ENCODE measurements around the gene N4BP2.
"Not testable (repeated sequence)": the region's sequence is repeated elsewhere in the genome, so short reads cannot be mapped to it uniquely, and the experiment has no call there.

Gene N4BP2

DNA sequence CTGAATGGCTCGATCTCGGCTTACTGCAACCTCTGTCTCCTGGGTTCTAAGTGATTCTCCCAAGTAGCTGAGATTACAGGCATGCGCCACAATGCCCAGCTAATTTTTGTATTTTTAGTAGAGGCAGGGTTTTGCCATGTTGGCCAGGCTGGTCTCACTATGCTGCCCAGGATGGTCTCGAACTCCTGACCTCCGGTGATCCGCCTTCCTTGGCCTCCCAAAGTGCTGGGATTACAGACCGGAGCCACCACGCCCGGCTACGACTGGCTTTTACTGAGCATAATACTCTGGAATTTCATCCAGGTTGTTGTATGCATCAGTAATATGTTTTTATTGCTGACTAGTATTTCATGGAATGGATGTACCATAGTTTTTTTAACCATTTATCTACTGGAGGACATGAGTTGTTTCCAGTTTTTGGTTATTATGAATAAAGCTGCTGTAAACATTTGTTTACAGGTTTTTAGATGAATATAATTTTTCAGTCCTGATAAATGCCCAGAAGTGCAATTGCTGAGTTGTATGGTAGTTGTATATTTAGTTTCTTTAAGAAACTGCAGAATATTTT, 31.2 kb downstream of the N4BP2 start:
- DNase-seq (ENCODE audit: low spot score), result no peak

DNA sequence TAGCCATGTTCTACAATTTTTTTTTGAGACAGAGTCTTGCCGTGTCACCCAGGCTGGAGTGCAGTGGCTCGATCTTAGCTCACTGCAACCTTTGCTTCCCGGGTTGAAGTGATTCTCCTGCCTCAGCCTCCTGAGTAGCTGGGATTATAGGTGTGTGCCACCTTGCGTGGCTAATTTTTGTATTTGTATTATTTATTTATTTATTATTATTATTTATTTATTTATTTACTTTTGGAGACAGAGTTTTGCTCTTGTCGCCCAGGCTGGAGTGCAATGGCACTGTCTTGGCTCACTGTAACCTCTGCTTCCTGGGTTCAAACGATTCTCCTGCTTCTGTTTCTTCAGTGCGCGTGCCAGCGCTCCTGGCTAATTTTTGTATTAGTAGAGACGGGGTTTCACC, 36.8 kb downstream of the N4BP2 start:
- DNase-seq (ENCODE audit: low spot score), result not testable (repeated sequence)

DNA sequence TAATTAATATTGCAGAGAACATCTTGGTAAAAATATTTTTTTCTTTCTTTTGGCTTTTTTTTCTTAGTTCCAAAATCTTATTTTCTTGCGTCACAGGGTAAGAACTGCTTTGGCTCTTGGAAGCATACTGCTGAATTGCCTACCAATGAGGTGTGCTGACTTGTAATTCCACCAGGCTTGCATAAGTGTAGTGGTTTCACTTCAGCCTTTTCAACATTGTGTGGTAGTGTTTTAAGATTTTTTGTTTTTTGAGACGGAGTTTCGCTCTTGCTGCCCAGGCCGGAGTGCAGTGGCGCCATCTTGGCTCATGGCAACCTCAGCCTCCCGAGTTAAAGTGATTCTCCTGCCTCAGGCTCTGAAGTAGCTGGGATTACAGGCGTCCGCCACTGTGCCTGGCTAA, 42.4 kb downstream of the N4BP2 start:
- DNase-seq (ENCODE audit: low spot score), result no peak

DNA sequence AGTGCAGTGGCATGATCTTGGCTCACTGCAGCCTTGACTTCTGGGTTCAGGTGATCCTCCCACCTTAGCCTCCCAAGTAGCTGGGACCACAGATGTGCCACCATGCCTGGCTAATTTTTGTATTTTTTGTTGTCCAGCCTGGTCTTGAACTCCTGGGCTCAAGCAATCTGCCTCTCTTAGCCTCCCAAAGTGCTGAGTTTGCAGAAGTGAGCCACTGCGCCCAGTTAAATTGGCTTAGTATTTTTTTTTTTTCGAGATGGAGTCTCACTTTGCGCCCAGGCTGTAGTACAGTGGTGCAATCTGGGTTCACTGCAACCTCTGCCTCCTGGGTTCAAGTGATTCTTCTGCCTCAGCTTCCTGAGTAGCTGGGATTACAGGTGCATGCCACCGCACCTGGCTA, 50.5 kb downstream of the N4BP2 start:
- not testable (repeated sequence) for DNase-seq (ENCODE audit: low spot score)

DNA sequence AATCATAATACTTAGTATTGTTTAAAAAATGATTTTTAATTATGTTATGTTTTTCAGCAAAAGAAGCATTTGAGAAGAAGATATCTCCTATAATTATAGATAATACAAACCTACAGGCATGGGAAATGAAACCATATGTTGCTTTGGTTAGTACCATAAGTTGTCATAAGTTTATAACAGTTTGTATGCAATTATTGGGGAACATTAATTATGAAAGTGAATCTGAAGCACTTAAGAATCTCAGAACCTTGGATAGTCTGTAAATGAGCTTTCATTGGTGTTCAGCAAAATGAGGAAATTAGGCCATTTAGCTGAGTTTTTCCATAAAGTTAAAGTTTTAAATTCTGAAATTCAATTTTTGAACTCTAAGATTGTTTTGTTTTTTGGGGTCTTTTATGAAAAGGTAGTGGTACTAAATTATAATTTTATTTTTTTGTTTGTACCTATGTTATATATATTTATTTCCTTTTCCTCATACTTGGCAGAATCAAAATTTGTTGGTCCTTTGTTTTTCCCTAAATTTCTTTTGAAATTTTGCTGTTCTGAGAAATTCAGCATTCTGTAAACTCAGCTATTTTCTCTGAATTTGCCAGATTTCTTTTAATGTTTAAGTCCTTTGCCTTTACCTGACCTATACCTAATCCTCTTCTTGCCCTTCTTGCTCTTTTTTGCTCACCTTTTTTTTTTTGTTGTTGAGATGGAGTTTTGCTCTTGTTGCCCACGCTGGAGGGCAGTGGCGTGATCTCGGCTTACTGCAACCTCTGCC, 55.6 kb downstream of the N4BP2 start:
- DNase-seq (ENCODE audit: low spot score), result no peak

DNA sequence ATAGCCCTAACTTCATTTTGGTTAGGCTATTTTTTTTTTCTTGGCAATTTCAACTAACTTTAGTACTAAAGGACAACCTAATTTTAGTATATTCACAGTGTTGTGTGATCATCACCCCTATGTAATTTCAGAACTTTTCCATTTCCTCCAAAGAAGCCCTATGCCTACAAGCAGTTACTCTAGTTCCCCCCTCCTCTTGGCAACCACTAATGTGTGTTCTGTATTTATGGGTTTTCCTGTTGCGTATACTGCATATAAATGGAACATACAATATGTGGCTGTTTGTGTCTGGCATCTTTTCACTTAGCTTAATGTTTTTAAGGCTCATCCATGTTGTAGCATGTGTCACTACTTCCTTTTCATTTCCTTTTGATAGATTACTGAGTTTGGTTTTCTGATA, 57.6 kb downstream of the N4BP2 start:
- no peak for DNase-seq (ENCODE audit: low spot score)

DNA sequence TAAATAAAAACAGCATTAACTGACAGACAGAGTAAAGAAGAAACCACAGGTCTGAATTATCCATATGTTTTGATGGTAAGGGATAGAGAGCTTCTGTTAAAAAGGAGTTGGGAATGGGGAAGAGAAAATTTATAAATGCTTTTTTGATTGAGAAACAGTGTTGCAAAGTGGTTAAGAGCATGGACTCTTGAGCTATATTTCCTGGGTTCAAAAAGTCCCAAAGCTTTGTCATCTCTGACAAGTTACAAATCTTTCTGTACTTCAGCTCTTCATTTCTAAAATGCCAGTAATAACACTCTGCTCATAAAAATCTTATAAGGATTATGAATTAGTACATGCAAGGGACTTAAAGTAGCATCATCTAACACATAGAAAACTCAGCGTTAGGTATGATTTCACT, 62.2 kb downstream of the N4BP2 start:
- DNase-seq (ENCODE audit: low spot score), result no peak

DNA sequence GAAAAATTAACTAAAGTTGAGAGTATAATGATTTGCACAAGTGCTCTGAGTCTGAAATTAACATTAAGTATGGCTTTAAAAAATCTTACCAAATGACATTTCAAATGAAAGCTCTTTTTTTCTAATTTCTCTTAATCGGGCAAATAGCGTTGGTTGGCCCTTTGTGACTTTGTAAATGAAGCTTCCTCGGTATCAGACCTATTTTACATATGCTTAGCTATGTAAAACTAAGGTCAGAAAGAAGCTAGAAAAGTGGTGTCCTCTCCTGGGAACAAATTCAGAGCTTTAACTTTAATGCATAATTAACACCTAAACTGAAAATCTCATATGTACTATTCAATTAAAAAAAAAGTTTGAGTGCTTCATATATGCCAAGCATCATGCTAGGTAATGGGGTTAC, 62.7 kb downstream of the N4BP2 start:
- no peak for DNase-seq (ENCODE audit: low spot score)

DNA sequence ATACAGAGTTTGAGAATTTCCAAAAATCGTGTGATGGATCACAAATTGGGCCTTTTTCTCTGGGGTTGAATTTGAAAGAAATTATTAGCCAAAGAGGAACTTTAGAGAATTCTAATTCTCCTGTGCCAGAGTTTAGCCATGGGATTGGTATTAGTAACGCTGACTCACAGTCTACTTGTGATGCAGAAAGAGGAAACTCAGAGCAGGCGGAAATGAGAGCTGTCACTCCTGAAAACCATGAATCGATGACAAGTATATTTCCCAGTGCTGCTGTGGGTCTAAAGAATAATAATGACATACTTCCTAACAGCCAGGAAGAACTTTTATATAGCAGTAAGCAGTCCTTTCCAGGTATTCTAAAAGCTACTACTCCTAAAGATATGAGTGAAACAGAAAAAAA, 64.9 kb downstream of the N4BP2 start:
- DNase-seq (ENCODE audit: low spot score), result no peak

DNA sequence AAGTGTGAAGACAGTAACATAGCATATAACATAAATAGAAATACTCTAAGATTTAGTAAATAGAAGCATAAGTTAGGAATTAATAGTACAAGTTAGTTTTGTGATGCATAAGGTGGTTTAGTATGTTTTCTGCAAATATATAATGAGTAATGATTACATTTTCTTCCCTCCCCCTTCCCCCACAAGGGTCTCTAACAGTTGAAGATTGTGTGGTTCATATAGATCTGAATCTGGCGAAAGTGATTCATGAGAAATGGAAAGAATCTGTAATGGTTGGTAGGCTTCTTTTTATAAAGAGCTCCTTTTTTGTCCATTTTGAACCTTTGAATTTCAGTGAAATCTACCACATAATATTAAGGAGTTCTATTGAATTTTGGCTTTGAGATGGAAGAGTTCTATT, 66.3 kb downstream of the N4BP2 start:
- no peak for DNase-seq (ENCODE audit: low spot score)

DNA sequence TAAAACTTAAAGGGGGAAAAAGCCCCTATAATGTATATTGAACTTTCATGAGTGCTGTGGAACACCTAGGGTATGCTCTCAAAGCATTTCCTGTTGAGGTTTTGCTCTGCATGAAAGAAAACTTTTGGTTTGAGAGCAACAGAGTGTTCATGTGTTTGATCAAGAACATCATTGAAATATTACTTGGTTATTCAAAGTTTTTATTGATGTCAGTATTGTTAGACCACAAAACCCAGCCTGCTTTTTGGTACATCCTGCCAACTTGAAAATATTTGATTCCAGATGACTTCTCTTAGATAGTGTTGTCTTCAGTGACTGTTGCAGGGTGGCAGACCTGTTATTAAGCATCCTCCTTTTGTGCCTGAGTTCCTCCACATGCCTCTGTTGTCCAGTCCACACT, 68.0 kb downstream of the N4BP2 start:
- DNase-seq (ENCODE audit: low spot score), result no peak

DNA sequence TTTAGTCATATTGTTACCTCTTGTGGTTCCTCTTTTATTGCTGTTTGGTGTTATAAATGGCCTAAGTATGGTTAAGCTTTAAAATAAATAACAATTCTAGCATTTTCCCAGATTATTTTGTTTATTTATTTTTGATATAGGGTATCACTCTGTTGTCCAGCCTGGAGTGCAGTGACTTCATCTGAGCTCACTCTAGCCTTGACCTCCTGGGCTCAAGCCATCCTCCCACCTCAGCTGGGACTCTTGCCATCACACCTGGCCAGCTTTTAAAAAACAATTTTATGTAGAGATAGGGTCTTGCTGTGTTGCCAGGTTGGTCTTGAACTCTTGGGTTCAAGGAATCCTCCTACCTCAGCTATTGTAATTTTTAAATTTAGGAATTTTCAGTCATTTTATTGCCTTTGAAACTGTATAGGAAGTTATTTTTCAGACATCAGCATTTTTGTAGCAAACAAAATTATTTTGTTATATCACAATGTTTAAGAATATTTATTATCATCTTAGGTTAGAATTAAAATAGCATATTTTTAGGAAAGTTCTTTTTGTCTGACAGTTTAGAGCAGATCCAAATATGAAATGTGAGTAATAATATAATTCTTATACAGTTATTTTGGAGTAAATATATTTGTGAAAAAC, 73.9 kb downstream of the N4BP2 start:
- DNase-seq (ENCODE audit: low spot score), result no peak

DNA sequence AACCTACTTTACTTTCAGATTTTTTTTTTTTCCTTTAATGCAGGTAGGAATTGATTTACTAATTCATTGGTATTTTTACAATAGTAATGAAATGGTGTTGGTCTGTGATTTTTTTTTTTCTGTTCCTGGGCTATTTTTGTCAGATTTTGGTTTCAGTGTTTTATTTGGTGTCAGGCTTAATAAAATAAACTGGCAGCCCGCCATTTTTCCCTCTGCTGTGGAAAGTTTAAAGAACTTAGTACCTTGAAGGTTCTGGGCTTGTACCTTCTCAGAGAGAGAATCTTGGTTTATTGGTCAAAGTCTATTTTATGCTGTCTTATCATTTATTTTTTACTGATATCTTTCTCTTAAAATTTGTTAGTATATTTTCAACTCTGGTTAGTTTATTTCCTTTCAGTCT, 76.2 kb downstream of the N4BP2 start:
- no peak for DNase-seq (ENCODE audit: low spot score)

DNA sequence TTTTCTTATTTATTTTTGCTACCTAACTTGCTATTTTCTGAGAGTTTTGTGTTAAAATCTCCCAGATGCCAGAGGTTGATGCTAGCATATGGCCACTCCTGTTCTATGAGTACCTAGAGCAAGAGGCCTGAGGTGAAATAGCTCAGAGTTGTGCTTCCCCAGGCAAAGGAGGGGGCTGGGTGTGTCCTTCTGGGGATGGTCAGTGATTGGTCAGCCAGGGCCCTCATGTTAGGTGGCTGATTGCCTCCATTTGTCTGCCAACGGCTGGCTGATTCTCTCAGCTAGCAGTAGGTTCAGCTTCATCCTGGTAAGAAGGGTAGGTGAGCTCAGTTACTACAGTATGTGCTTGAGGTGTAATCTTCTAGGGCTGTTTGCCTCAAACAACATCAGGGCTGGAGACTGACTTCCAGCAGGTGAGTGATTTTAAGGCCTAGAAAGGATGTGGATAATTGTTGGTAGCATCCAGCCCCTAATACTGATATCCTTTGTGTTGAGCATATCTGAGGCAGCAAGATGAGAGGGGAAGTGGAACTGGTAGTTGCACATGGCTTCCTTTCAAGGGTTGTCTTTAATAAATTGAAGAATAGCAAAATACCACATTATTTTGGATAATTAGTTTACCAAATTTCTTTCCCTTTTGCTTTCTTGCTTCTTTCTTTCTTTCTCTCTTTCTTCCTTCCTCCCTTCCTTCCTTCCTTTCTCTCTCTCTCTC, 77.7 kb downstream of the N4BP2 start:
- no peak for DNase-seq (ENCODE audit: low spot score)

DNA sequence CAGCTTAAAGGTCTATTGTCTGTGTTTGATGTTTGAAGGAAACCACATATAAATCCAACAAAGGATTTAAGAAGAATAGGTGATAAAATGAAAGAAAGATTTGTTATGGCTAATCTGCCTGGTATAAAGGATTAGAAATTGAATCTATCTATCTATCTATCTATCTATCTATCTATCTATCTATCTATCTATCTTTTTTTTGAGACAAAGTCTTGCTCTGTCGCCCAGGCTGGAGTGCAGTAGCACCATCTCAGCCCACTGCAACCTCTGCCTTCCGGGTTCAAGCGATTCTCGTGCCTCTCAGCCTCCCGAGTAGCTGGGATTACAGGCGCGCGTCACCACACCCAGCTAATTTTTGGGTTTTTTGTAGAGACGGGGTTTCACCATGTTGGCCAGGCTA, 79.6 kb downstream of the N4BP2 start:
- DNase-seq (ENCODE audit: low spot score), result not testable (repeated sequence)

DNA sequence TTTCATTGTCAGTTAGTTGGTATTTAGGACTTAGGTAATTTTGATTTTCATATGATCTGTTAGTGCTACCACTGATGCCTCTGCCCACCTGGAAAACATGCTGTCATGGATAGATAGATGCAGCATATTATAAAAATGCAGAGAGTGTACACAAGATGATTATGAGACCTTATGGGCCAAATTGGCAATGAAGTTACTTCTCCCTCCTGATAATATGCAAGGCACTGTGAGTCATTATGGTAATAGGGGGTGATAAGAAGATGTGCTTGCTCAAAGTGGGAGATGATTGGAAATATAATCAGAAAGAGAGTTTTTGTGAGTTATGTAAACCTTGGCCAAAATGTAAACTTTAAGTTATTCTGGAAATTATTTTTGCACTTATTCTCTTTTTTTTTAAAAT, 83.5 kb downstream of the N4BP2 start:
- no peak for DNase-seq (ENCODE audit: low spot score)

DNA sequence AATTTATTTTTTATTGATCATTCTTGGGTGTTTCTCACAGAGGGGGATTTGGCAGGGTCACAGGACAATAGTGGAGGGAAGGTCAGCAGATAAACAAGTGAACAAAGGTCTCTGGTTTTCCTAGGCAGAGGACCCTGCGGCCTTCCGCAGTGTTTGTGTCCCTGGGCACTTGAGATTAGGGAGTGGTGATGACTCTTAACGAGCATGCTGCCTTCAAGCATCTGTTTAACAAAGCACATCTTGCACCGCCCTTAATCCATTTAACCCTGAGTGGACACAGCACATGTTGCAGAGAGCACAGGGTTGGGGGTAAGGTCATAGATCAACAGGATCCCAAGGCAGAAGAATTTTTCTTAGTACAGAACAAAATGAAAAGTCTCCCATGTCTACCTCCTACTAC, 83.9 kb downstream of the N4BP2 start:
- not testable (repeated sequence) for DNase-seq (ENCODE audit: low spot score)

DNA sequence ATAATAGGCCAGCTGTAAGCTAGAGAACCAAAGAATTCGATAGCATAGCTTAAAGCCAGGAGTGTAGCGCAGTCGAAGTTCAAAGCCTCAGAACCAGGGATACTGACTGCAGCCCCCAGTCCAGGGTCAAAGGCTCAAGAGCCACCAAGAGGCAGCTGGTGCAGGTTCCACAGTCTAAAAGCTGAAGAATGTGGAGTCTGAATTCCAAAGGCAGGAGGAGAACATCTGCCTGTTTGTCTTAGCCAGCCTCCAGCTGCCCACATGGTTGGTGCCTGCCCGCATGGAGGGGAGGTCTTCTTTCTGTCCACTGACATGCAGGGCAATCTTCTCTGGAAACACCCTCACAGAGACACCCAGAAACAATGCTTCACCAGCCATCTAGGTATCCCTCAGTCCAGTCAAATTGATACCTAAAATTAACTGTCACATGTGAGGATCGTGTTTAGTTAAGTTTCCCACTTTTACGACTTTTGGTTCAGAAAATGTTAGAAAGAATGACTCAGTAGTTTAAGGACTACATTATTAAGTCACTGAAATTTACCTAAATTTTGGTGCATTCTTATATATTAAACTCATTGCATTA, 87.4 kb downstream of the N4BP2 start:
- DNase-seq (ENCODE audit: low spot score), result no peak

DNA sequence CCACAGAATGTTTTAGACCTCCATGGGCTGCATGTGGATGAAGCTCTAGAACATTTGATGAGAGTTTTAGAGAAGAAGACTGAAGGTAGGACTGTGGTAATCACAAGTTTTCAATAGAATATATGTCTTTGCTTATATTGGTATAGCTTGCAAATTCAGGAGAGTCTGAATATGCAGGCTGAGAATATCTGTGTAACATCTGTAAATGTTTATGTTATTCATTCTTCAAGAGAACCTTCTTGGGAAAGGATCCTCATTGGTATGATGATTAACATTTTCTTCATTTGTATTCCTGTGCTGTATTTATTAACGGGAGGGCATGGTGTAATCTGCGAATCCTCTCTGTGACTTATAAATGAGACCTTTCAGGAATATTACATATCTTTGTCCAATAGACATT, 88.1 kb downstream of the N4BP2 start:
- DNase-seq (ENCODE audit: low spot score), result no peak

DNA sequence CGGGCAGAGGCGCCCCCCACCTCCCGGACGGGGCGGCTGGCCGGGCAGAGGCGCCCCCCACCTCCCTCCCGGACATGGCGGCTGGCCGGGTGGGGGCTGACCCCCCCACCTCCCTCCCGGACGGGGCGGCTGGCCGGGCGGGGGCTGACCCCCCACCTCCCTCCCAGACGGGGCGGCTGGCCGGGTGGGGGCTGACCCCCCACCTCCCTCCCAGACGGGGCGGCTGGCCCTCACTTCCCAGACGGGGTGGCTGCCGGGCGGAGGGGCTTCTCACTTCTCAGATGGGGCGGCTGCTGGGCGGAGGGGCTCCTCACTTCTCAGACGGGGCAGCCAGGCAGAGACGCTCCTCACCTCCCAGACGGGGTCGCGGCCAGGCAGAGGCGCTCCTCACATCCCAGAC, 90.8 kb downstream of the N4BP2 start:
- not testable (repeated sequence) for DNase-seq (ENCODE audit: low spot score)

DNA sequence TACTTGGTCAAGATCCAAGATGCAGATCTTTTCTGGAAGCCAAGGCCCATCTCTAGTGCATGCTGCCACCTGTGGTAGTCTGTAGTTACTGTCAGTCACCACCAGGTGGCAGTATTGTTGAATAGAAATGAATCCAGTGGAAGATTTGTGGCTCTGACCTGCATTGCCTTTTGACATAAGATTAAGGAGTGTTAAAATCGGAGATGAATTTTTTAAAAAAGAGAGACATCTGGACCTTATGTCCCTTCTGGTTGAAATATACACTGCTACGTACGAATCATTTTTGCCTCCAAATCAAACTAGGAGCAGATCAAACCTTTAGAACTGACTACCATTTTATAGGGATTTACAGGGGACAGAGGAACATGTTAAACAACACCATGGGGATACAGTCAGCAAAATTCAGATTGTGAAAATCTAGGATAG, 93.3 kb downstream of the N4BP2 start:
- peak; percentile 48 for DNase-seq (ENCODE audit: low spot score)

DNA sequence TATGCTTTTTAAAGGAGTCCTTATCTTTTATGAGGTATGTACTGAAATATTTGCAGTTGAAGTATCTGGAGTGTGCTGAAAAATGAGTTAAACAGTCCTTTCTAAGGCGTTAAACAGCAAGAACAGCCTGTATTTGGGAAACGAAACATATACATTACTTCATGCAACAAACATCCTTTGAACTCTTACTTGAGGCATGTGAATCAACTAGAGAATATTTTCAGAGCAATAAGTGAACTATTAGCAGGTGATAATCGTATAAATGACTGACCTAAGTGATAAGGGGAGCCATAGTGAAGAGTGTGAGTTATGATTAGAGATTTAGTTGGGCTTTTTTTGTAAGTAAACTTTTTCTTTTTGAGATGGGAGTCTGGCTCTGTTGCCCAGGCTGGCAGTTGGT, 94.3 kb downstream of the N4BP2 start:
- DNase-seq (ENCODE audit: low spot score), result no peak

DNA sequence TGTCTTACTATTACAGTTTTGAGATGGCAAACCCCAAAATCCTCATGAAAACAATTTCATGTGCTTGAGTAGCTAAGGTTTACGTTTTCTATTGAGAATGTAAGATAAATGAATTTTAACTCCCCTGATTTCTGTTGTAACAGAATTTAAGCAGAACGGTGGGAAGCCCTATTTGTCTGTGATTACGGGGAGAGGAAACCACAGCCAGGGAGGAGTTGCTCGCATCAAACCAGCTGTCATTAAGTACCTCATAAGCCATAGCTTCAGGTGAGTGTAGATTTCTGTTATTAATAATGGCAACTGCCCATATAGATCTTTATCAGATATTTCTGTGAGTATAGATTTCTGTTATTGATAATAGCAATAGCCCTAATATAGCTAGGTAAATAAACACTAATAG, 96.0 kb downstream of the N4BP2 start:
- DNase-seq (ENCODE audit: low spot score), result no peak
